ENCODE measurements around the gene SALL4.
"Not testable (repeated sequence)": the region's sequence is repeated elsewhere in the genome, so short reads cannot be mapped to it uniquely, and the experiment has no call there.

Gene SALL4

DNA sequence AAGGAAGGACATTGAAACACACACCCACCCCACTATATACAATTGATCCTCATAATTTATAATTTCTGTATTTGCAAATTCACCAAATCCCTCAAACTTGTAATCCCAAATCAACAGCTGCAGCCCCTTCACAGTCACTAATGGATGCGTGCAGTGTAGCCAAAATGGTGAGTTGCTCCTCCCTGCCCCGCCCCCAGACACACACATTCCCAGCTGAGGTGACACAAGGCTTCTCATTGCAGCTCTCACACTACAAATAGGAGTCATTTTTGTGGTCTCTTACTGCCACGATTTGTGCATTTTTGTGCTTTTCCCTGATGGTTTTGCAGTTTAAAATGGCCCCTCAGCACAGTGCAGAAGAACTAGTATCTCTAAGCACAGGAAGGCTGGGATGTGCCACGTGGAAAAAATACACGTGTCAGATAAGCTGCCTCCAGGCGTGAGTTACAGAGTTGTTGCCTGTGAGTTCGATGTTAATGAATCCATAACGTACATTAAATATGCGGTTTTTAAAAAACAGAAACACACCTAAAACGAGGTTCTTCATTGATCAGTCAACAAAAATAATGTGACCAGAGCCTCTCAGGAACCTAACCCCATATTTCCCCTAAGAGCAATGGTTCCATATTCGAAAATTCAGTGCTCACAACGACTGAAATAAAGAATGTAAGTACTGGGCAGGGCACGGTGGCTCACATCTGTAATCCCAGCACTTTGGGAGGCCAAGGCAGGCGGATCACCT is 42.4 kb downstream of the SALL4 start:
- no peak overlapping the region for H2AFZ ChIP-seq (ENCODE audit: low read depth, low read length)
- H3K27ac ChIP-seq (ENCODE audit: low read length): no peak overlapping the region
- no peaks in the 10 kb centered on the region for H4K20me1 ChIP-seq (ENCODE audit: insufficient read depth, low read length)
- no peaks in the 10 kb centered on the region for H3K4me1 ChIP-seq (ENCODE audit: low read length)
- TF ChIP-seq EZH2phosphoT487 (IDR thresholded peaks at IDR 0.05; ENCODE audit: low read depth): no peak
- TF ChIP-seq, protein P1, sequence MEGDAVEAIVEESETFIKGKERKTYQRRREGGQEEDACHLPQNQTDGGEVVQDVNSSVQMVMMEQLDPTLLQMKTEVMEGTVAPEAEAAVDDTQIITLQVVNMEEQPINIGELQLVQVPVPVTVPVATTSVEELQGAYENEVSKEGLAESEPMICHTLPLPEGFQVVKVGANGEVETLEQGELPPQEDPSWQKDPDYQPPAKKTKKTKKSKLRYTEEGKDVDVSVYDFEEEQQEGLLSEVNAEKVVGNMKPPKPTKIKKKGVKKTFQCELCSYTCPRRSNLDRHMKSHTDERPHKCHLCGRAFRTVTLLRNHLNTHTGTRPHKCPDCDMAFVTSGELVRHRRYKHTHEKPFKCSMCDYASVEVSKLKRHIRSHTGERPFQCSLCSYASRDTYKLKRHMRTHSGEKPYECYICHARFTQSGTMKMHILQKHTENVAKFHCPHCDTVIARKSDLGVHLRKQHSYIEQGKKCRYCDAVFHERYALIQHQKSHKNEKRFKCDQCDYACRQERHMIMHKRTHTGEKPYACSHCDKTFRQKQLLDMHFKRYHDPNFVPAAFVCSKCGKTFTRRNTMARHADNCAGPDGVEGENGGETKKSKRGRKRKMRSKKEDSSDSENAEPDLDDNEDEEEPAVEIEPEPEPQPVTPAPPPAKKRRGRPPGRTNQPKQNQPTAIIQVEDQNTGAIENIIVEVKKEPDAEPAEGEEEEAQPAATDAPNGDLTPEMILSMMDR (IDR thresholded peaks at IDR 0.05; ENCODE audit: low read depth, low read length): no peak
- H3K79me2 ChIP-seq (ENCODE audit: low read length): no peaks in the 10 kb centered on the region
- no peaks in the 10 kb centered on the region for H3K9me3 ChIP-seq (ENCODE audit: insufficient read depth, low read length)
- H3K27me3 ChIP-seq (ENCODE audit: low read depth, low read length): peaks cover 8% of the 10 kb centered on the region
- H3K4me3 ChIP-seq (ENCODE audit: low read length): no peak overlapping the region
- no peak overlapping the region for H3K9ac ChIP-seq (ENCODE audit: low read length)
- H3K4me2 ChIP-seq (ENCODE audit: low read length): no peak overlapping the region
- H3K36me3 ChIP-seq (replicated peaks; ENCODE audit: low read depth, low read length): no peaks in the 10 kb centered on the region

DNA sequence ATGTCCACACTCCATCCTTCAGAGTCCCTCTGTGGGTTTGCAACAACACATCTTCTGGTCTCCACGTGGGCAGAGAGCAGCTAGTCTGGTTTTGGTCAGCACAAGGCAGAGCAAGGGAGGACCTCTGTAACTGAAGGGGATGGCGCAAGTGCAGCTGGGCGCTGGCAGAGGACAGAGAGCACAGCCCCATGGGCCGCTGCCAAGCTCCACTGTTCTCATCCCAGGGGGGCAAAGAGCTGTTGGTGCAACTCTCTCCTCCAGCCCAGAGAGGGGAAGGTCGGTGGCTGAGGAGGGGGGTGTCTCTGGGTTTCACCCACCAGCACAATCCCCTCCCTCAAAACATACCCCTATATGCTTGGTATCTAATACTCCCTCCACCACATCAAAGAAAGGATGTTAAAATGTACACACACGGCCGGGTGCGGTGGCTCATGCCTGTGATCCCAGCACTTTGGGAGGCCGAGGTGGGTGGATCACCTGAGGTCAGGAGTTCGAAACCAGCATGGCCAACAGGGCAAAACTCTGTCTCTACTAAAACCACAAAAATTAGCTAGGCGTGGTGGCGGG is 43.3 kb downstream of the SALL4 start:
- Histone ChIP-seq H3K4me2 (ENCODE audit: low read length) (no peak overlapping the region), H3K4me3 (ENCODE audit: low read length) (no peak overlapping the region)

DNA sequence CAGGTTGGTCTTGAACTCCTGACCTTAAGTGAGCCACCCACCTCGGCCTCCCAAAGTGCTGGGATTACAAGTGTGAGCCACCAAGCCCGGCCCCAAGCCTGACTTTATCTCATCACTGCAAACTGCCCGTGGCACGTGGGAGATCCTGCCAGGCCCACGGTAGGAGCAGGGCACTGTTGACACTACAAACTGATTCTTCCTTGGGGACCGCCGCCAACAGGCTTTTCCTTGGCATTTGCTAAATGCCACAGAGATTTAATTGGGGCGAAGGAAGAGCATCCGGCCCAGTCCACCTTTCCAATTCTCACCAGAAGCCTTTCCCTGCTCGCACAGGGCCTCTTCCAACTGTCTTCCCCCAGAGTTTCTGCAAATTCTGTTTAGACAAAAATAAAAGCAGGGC is 45.1 kb downstream of the SALL4 start:
- H3K9ac ChIP-seq (ENCODE audit: low read length): no peak overlapping the region
- no peaks in the 10 kb centered on the region for H3K4me1 ChIP-seq (ENCODE audit: low read length)
- TF ChIP-seq EZH2phosphoT487 (IDR thresholded peaks at IDR 0.05; ENCODE audit: low read depth): no peak
- TF ChIP-seq, protein P1 (IDR thresholded peaks at IDR 0.05; ENCODE audit: low read depth, low read length): no peak
- no peak overlapping the region for H3K4me3 ChIP-seq (ENCODE audit: low read length)
- H3K79me2 ChIP-seq (ENCODE audit: low read length): no peaks in the 10 kb centered on the region
- no peak overlapping the region for H3K4me2 ChIP-seq (ENCODE audit: low read length)
- H2AFZ ChIP-seq (ENCODE audit: low read depth, low read length): no peak overlapping the region
- H3K27me3 ChIP-seq (ENCODE audit: low read depth, low read length): no peaks in the 10 kb centered on the region
- no peak overlapping the region for H3K27ac ChIP-seq (ENCODE audit: low read length)
- no peaks in the 10 kb centered on the region for H3K36me3 ChIP-seq (replicated peaks; ENCODE audit: low read depth, low read length)
- H4K20me1 ChIP-seq (ENCODE audit: insufficient read depth, low read length): no peaks in the 10 kb centered on the region
- H3K9me3 ChIP-seq (ENCODE audit: insufficient read depth, low read length): no peaks in the 10 kb centered on the region

More for the DNA sequence above, 43.3 kb downstream of the SALL4 start:
- no peak overlapping the region for H2AFZ ChIP-seq (ENCODE audit: low read depth, low read length)
- H3K27me3 ChIP-seq (ENCODE audit: low read depth, low read length): peaks cover 2% of the 10 kb centered on the region
- H4K20me1 ChIP-seq (ENCODE audit: insufficient read depth, low read length): no peaks in the 10 kb centered on the region
- H3K27ac ChIP-seq (ENCODE audit: low read length): no peak overlapping the region
- no peaks in the 10 kb centered on the region for H3K9me3 ChIP-seq (ENCODE audit: insufficient read depth, low read length)
- no peak overlapping the region for H3K9ac ChIP-seq (ENCODE audit: low read length)
- H3K36me3 ChIP-seq (replicated peaks; ENCODE audit: low read depth, low read length): no peaks in the 10 kb centered on the region
- H3K4me1 ChIP-seq (ENCODE audit: low read length): no peaks in the 10 kb centered on the region
- TF ChIP-seq, protein P1 (IDR thresholded peaks at IDR 0.05; ENCODE audit: low read depth, low read length): no peak
- no peak for TF ChIP-seq EZH2phosphoT487 (IDR thresholded peaks at IDR 0.05; ENCODE audit: low read depth)
- H3K79me2 ChIP-seq (ENCODE audit: low read length): no peaks in the 10 kb centered on the region

DNA sequence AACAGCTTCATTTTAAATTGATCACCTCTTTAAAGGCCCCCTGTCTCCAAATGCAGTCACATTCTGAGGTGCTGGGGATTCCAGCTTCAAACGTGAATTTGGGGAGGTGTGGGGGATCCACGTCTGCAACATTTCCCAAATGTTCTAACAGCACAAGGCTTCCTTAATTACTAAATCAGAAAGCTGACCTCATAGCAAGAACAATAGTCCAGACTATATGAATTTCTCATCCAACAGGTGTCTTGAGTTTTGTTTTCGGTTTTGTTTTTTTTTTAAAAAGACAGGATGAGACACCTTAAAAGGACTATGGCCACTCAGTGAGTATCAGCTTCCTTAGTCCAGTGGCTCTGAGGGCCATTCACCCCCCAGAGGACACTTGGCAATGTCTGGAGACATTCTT is 45.7 kb downstream of the SALL4 start:
- Histone ChIP-seq H3K4me2 (ENCODE audit: low read length) (no peak overlapping the region), H3K9me3 (ENCODE audit: insufficient read depth, low read length) (no peaks in the 10 kb centered on the region), H4K20me1 (ENCODE audit: insufficient read depth, low read length) (no peaks in the 10 kb centered on the region), H3K4me3 (ENCODE audit: low read length) (no peak overlapping the region), H3K27ac (ENCODE audit: low read length) (no peak overlapping the region), H3K9ac (ENCODE audit: low read length) (no peak overlapping the region), H3K36me3 (replicated peaks; ENCODE audit: low read depth, low read length) (no peaks in the 10 kb centered on the region), H2AFZ (ENCODE audit: low read depth, low read length) (no peak overlapping the region), H3K27me3 (ENCODE audit: low read depth, low read length) (no peaks in the 10 kb centered on the region), H3K4me1 (ENCODE audit: low read length) (no peaks in the 10 kb centered on the region), H3K79me2 (ENCODE audit: low read length) (no peaks in the 10 kb centered on the region)
- TF ChIP-seq, protein P1 (IDR thresholded peaks at IDR 0.05; ENCODE audit: low read depth, low read length): no peak
- TF ChIP-seq EZH2phosphoT487 (IDR thresholded peaks at IDR 0.05; ENCODE audit: low read depth): no peak

DNA sequence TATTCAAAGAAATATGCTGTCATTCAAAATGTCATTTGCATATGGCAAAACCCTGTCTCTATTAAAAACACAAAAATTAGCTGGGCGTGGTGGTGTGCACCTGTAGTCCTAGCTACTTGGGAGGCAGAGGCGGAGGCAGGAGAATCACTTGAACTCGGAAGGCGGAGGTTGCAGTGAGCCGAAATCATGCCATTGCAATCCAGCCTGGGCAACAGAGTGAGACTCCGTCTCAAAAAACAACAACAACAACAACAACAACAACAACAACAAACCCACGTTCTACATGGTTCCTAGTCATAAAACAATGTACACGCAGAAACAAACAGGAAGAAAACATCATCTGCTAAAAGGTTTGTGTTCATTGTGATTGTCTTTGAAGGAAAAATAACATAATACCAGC is 49.1 kb downstream of the SALL4 start:
- H3K27me3 ChIP-seq (ENCODE audit: low read depth, low read length); H3K4me3 ChIP-seq (ENCODE audit: low read length); H2AFZ ChIP-seq (ENCODE audit: low read depth, low read length); H3K4me1 ChIP-seq (ENCODE audit: low read length); H3K4me2 ChIP-seq (ENCODE audit: low read length); H3K79me2 ChIP-seq (ENCODE audit: low read length); H3K36me3 ChIP-seq (replicated peaks; ENCODE audit: low read depth, low read length); H3K27ac ChIP-seq (ENCODE audit: low read length); H4K20me1 ChIP-seq (ENCODE audit: insufficient read depth, low read length); H3K9me3 ChIP-seq (ENCODE audit: insufficient read depth, low read length); H3K9ac ChIP-seq (ENCODE audit: low read length): not testable (repeated sequence)

Data from OCI-LY3 (cell line).